Measurements from ENCODE around the gene CALHM6.
"Not testable (repeated sequence)": the region's sequence is repeated elsewhere in the genome, so short reads cannot be mapped to it uniquely, and the experiment has no call there.

The CALHM6 gene

DNA sequence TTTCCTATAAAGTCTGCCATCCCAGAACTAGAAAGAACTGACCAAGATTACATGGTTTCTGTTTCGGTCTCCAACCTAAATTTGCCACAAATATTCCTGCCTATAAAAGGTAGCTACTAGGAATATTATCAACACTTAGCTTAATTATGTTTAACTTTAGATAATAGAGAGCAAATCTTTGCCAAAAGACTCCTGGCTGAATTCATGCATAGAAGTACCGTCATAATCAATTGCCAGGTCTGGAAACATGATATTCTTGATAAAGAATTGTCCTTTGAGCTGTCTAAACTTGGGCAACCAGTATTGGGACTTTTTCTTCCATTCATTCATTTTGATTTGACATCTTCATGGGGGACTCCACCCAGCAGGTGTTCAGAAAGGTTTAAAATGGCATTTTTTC is 22.4 kb downstream of the CALHM6 start:
- no peak for DNase-seq

DNA sequence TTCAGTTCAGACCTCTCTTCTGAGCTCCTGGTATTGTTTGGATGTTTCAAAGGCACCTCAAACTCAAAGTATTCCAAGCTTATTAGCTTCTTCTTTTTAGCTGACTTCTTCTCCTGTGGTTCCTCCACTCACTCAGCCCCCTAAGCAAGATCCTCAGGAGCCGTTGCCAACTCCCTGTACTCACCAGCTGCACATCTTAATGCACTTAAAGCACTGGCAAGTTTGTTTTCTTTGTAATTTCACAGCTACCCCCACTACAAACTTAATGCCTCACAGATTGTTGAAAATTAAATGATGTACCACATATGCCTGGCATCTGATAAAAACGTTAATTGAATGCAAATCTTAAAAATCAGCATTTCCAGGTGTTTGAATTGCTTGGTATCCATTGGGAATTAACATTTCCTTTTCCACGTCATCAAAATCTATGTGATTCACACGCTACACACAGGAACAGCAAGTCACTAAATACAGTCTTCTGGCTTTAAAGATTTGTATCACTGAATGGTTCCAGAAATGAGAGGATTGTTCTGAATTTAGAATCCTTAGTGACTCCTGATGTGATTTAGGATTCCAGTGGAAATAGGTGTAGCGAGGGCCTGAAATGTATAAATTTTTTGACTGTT is 24.5 kb downstream of the CALHM6 start:
- no peak for DNase-seq

DNA sequence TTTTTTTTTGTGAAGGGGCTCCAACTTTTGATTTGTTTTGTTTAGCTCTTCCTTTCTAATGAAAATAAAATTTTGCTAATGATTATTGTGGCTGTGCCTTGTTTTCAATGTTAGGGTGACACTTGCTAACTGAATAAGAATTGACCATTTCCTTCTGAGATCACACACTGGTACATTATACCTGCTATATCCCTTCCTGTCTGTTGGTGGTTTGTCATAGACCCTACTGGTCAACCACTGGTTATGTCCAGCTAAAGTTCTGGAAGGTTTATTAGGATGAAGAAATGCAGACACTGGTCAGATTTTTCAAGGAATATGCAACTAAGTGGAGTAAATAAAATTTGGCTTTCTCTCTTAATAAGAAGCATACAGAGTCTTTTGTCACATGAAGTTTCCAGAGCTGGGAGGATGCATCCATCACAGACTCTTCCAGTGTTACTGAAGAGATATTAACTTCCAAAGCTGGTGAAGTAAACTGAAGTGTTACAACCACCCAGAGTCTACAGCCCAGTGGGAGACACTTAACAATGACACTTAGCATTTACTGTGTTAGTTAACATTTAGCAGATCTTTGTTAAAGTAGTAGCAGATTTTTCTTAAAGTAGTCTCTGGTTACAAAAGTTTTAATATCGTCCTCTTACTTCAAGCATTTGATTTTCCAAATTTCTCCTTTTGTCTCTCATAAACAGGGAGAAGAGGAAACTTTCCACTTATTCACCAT is 30.6 kb downstream of the CALHM6 start:
- no peak for DNase-seq

GRCh38 chr6:116492331-116493067 is 31.3 kb downstream of the CALHM6 start:
- DNase-seq: no peak

DNA sequence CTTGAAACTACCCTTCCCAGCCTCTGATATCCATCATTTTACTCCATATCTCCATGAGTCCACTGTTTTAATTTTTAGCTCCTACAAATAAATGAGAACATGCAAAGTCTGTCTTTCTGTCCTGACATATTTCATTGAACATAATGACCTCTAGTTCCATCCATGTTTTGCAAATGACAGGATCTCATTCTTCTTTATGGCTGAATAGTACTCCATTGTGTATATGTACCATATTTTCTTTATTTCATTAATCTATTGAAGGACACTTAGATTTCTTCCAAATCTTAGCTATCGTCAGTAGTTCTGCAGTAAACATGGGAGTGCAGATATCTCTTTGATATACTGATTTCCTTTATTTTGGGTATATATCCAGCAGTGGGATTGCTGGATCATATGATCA is 34.0 kb downstream of the CALHM6 start:
- DNase-seq: not testable (repeated sequence)

DNA sequence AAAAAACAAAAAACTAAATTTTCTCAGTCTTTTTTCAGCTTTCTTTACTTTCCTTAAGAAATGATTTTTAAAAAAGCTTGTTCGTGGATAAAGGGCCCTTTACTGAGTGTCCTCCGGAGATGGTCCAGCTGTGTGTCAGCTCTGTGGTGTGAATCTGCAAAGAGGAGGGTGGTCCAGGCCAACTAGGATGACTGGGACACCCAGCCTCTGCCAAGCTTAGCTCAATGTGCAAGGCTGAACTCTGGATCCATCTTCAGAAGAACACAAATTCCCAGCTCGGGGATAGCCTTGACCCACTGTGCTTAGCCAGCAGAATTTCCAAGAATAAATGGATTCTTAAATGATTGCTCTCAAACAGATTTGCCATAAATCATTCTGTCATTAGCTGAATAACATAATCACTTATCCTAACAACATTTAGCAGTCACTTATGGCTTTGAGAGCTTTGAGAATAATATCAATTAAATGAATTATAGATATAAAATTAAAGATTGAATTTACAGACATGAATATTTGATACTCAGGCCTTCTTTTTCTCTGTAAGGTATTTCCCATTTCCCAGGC is 36.0 kb downstream of the CALHM6 start:
- no peak for DNase-seq

DNA sequence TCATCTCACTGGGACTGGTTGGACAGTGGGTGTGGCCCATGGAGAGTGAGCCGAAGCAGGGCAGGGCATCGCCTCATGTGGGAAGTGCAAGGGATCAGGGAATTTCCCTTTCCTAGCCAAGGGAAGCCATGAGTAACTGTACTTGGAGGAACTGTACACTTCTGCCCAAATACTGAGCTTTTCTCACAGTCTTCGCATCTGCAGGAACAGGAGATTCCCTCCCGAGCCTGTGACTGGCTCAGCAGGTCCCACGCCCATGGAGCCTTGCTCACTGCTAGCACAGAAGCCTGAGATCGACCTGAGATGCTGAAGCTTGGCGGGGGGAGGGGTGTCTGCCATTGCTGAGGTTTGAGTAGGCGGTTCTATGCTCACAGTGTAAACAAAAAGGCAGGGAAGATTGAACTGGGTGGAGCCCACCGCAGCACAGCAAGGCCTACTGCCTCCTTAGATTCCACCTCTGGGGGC is 39.8 kb downstream of the CALHM6 start:
- DNase-seq: no peak

- no peak for DNase-seq
Observed at GRCh38 chr6:116507324-116507723, 46.1 kb downstream of the CALHM6 start.

DNA sequence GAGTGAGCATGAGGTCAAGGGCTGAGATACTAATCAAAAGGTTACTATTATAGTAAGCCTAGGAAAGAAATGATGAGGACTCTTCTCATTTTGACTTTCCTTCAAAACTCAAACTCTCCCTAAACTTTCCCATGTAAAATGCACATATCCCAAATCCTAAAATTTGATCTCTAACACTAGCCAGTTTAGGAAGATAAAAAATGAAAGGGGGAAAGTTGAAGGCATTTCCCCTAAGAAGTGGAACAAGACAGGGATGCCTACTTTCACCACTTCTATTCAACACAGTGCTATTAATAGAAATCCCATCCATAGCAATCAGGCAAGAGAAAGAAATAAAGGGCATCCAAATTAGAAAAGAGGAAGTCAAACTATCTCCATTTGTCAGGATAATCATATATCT is 47.4 kb downstream of the CALHM6 start:
- no peak for DNase-seq

- no peak for DNase-seq
Observed at GRCh38 chr6:116511424-116512110, 50.4 kb downstream of the CALHM6 start, which contains the start of gene CALHM5. Gene CALHM5, plus strand, starts transcription at chr6:116511639. Its CDS starts 58 bp downstream, at chr6:116511697.

DNA sequence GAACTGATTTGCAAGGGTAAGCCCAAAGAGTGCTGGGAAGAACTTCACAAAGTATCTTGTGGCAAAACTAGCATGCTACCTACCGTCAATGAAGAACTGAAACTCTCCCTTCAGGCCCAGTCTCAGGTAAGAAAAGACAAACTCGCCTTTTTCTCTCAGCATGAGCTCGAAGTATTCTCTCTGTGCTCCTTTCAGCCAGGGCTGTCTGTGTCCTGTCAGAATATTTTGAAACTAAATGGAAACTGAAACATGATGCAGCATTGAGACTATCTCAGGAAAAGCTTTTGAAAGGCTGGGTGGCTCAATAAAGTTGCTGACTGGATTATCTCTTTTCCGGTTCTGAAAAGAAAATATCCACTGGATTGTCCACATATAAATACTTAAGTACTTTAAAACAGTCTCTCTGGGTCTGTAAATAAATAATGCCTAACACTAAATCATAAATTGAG is 51.0 kb downstream of the CALHM6 start:
- no peak for DNase-seq

- no peak for DNase-seq
Observed at GRCh38 chr6:116512734-116513133, 51.6 kb downstream of the CALHM6 start.
